ENCODE results near the gene KIF26A. TPM values are rescaled to one million over a fixed set of nuclear protein-coding genes. Genes with fewer than 3 reads are reported as not detected.
"Not testable (repeated sequence)": the region's sequence is repeated elsewhere in the genome, so short reads cannot be mapped to it uniquely, and the experiment has no call there.

Gene KIF26A
- total RNA-seq, 2 experiments from 2014 or later = 7.7 to 7.9 TPM

DNA sequence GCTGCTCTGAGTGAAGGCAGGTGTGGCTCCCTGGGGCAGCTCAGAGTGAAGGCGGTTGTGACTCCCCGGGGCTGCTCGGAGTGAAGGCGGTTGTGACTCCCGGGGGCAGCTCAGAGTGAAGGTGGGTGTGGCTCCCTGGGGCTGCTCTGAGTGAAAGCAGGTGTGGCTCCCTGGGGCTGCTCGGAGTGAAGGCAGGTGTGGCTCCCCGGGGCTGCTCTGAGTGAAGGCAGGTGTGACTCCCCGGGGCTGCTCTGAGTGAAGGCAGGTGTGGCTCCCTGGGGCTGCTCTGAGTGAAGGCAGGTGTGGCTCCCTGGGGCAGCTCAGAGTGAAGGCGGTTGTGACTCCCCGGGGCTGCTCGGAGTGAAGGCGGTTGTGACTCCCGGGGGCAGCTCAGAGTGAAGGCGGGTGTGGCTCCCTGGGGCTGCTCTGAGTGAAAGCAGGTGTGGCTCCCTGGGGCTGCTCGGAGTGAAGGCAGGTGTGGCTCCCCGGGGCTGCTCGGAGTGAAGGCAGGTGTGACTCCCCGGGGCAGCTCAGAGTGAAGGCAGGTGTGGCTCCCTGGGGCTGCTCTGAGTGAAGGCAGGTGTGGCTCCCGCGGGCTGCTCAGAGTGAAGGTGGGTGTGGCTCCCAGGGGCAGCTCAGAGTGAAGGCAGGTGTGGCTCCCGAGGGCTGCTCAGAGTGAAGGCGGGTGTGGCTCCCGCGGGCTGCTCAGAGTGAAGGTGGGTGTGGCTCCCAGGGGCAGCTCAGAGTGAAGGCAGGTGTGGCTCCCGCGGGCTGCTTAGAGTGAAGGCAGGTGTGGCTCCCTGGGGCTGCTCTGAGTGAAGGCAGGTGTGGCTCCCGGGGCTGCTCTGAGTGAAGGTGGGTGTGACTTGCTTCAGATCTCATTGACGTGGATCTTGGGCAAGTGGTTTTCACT, 87.1 kb downstream of the KIF26A start:
- H3K9me3 Mint-ChIP-seq = peaks cover 12% of the 10 kb centered on the region
- H3K27ac Mint-ChIP-seq, CTCF ChIA-PET, DNase-seq, H3K27me3 Mint-ChIP-seq, H3K4me3 Mint-ChIP-seq, POLR2A ChIA-PET: not testable (repeated sequence)
- peaks cover 16% of the 10 kb centered on the region for H3K36me3 Mint-ChIP-seq (ENCODE audit: low read depth)
- peaks cover 46% of the 10 kb centered on the region for H3K4me1 Mint-ChIP-seq

DNA sequence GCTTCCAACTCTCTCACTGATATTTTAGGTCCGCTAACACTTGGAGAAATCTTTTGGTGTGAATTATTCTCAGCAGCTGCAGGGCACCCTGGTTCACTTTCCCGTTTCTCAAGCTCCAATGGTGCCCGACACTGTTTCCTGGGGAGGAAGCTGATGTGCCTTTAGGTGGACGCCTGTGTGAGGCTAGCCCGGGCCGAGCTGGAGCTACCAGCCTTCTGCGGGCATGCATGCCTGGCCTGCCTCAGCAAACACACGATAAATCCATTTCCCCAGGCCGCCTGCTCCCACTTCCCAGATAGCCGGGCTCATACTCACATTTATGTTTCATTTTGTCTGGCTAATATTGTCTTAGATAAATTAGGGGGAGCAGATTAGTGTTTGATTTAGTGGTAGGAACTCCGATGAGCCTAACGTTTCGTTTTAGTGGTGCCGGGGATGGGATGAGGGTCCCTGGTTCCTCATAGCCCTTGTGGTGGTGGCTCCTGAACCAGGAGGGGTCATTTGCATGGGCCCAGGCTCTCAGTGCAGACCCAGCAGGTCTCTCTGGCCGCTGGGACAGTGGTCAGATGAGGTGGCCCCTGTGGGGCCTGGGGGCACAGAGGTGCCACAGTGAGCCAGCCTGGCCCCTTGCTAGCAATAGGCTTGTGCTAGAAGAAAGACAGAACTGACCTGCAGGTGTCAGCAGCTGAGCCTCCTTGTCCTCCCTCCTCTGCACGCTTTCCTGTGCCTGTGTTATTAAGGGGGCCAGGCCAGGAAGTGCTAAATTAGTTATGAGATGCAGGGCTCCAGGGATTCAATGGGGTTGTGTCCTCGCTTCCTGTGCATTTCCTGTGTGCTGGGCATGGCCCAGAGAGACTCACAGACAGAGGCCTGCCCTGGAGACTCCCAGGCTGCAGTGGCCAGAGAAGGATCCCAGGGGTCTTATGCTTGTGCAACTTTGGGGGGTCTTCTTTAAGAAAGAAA, 88.3 kb downstream of the KIF26A start:
- no peak for DNase-seq
- no peak overlapping the region for H3K4me3 Mint-ChIP-seq
- CTCF ChIA-PET = no interaction called here
- H3K27me3 Mint-ChIP-seq = peaks cover 2% of the 10 kb centered on the region
- peaks cover 12% of the 10 kb centered on the region for H3K9me3 Mint-ChIP-seq
- POLR2A ChIA-PET = no interaction called here
- H3K4me1 Mint-ChIP-seq = peaks cover 46% of the 10 kb centered on the region
- H3K36me3 Mint-ChIP-seq (ENCODE audit: low read depth) = peaks cover 16% of the 10 kb centered on the region
- peak overlapping the region; percentile 83 for H3K27ac Mint-ChIP-seq

DNA sequence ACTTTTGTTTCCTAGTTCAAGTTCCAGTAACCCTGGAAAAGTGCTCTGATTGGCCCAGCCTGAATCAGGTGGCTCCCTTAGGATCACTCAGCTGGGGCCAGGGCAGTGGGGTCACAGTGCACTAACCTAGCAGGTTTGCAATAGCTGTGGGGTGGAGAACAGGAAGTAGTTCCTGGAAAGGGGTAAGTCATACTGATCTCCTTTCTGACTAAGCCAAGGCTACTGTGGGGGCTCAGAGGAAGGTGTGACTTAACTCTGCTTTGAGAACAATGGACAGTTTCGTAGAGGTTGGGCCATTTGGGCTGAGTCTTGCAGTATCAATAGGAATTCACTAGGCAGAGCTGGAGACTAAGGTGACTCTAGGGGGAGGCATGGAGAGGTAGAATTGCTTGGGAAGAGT, 89.4 kb downstream of the KIF26A start:
- ChIA-PET CTCF (interaction anchor here (0.8 to 1.5 kb wide), 3 partner anchors 60 to 336 kb away, joined by 3 to 4 read pairs (median 3); no protein-coding TSS in a partner anchor), POLR2A (no interaction called here)
- H3K4me3 Mint-ChIP-seq = no peak overlapping the region
- H3K27ac Mint-ChIP-seq = peak overlapping the region; percentile 83
- peak; percentile 64 for DNase-seq
- H3K27me3 Mint-ChIP-seq = peaks cover 2% of the 10 kb centered on the region
- H3K9me3 Mint-ChIP-seq = peaks cover 12% of the 10 kb centered on the region
- H3K4me1 Mint-ChIP-seq = peaks cover 46% of the 10 kb centered on the region
- H3K36me3 Mint-ChIP-seq (ENCODE audit: low read depth) = peaks cover 16% of the 10 kb centered on the region

GRCh38 chr14:104228221-104228620, 89.8 kb downstream of the KIF26A start:
- peaks cover 12% of the 10 kb centered on the region for H3K9me3 Mint-ChIP-seq
- peak overlapping the region; percentile 83 for H3K27ac Mint-ChIP-seq
- peaks cover 2% of the 10 kb centered on the region for H3K27me3 Mint-ChIP-seq
- POLR2A ChIA-PET = no interaction called here
- no peak for DNase-seq
- CTCF ChIA-PET = interaction anchor here (0.8 to 1.5 kb wide), 3 partner anchors 60 to 336 kb away, joined by 3 to 4 read pairs (median 3); no protein-coding TSS in a partner anchor
- H3K4me1 Mint-ChIP-seq = peaks cover 46% of the 10 kb centered on the region
- H3K36me3 Mint-ChIP-seq (ENCODE audit: low read depth) = peaks cover 16% of the 10 kb centered on the region
- H3K4me3 Mint-ChIP-seq = no peak overlapping the region

- peaks cover 22% of the 10 kb centered on the region for H3K36me3 Mint-ChIP-seq (ENCODE audit: low read depth)
- peak overlapping the region; percentile 83 for H3K27ac Mint-ChIP-seq
- peaks cover 45% of the 10 kb centered on the region for H3K4me1 Mint-ChIP-seq
- H3K9me3 Mint-ChIP-seq = peaks cover 12% of the 10 kb centered on the region
- ChIA-PET POLR2A (no interaction called here), CTCF (interaction anchor here (1.3 to 1.5 kb wide), 2 partner anchors 135 to 335 kb away, joined by 3 to 4 read pairs; no protein-coding TSS in a partner anchor)
- peaks cover under 1% of the 10 kb centered on the region for H3K27me3 Mint-ChIP-seq
- no peak for DNase-seq
- H3K4me3 Mint-ChIP-seq = no peak overlapping the region
Measured at GRCh38 chr14:104228716-104229533, 90.5 kb downstream of the KIF26A start.

DNA sequence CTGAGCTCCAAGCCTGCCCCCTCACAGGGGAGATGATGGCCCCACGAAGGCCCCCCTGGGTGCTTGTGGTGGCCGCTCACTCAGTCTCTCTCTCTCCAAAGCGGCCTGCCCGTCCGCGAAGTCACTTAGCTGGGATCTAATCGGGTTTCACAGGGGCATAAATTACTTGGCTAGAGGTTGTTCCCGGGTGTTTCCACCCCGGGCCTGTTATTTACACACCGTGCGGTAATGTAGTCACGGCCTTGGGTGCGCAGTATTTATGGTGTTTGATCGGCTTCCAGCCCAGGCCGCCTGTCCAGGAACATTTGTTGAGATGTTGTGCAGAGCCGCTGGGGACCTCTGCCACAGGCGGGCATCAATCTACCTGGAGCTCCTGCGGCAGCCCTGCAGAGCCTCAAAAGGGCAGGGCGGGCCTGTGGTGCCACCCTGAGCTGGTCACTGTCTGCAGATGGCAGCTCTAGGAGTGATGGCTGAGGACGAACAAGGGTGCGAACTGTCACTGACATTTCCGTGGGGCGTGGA, 91.2 kb downstream of the KIF26A start:
- Mint-ChIP-seq H3K36me3 (ENCODE audit: low read depth) (peaks cover 22% of the 10 kb centered on the region), H3K4me3 (no peak overlapping the region), H3K27ac (no peak overlapping the region), H3K9me3 (peaks cover 17% of the 10 kb centered on the region), H3K27me3 (no peaks in the 10 kb centered on the region), H3K4me1 (peaks cover 39% of the 10 kb centered on the region)
- ChIA-PET CTCF (no interaction called here), POLR2A (no interaction called here)
- DNase-seq = no peak

- no peak for DNase-seq
- Mint-ChIP-seq H3K9me3 (peaks cover 21% of the 10 kb centered on the region), H3K36me3 (ENCODE audit: low read depth) (peaks cover 22% of the 10 kb centered on the region), H3K27me3 (no peaks in the 10 kb centered on the region), H3K4me3 (no peak overlapping the region), H3K27ac (no peak overlapping the region), H3K4me1 (peaks cover 34% of the 10 kb centered on the region)
- ChIA-PET POLR2A (no interaction called here), CTCF (no interaction called here)
Measured at GRCh38 chr14:104230119-104230815, 91.9 kb downstream of the KIF26A start.

Other genes starting within 250 kb of the KIF26A start
- gene TDRD9, start 210.1 kb upstream of the KIF26A start, total RNA-seq = under 1 TPM; 0.08 to 0.13 TPM
- gene RD3L, start 196.1 kb upstream of the KIF26A start, total RNA-seq = not detected
- gene ASPG, start 52.9 kb upstream of the KIF26A start, total RNA-seq = not detected